B cell (primary cell): Measurements from ENCODE around the gene ZNF655. TPM values are rescaled to one million over a fixed set of nuclear protein-coding genes. Genes with fewer than 3 reads are reported as not detected.

Experiments used
- ATAC-seq: fragments of 200-7000 bp; cut with Tn5 transposase; one replicate; pipeline ENCODE4 v1.10.0; 2021; ENCODE audit warnings: low read depth, mild to moderate bottlenecking, moderate number of reproducible peaks, moderate library complexity
- CTCF ChIA-PET: fragments of 350-600 bp; sonication (Branson Sonifier 250); formaldehyde crosslinking; loops from one replicate; lab custom pipeline; 2021; ENCODE audit warnings: antibody characterized with exemption, inconsistent platforms; lab: Charles Lee
- POLR2A ChIA-PET: fragments of 350-600 bp; sonication (Branson Sonifier 250); formaldehyde crosslinking; loops from one replicate; lab custom pipeline; 2021; ENCODE audit warnings: antibody characterized with exemption; lab: Charles Lee
- DNase-seq: peaks from one replicate; pipeline ENCODE4 v3.0.0; 2013
- H2AFZ ChIP-seq: 2 replicates; pipeline ENCODE4 v1.6.1; 2012; ENCODE audit warnings: mild to moderate bottlenecking, low read depth, low read length; ENCODE audit not compliant: insufficient read depth, poor library complexity, severe bottlenecking
- H3K27ac ChIP-seq, 2 donors: 1 replicate in 1 of 2; 2 replicates in 1 of 2; pipeline ENCODE4 v1.5.1; 2012 to 2013; ENCODE audit warnings: low read length in 2 of 2, mild to moderate bottlenecking in 2 of 2, moderate library complexity in 1 of 2
- H3K27me3 ChIP-seq, 4 experiments: fragments of 200-600 bp in 1 of 4; sonication (generic) in 1 of 4; replicated peaks in 1 of 4; 1 replicate in 2 of 4; 2 replicates in 2 of 4; pipeline versions ENCODE4 v1.6.1 to v1.7.0; 2013 to 2016; ENCODE audit warnings: low read length in 3 of 4, mild to moderate bottlenecking in 2 of 4, mixed read lengths in 1 of 4, moderate library complexity in 1 of 4; ENCODE audit not compliant: insufficient read depth in 4 of 4, control insufficient read depth in 3 of 4; ENCODE audit errors: control extremely low read depth in 1 of 4
- H3K36me3 ChIP-seq, 2 experiments: replicated peaks in 1 of 2; 1 replicate in 1 of 2; 2 replicates in 1 of 2; pipeline versions ENCODE4 v1.6.1 to v1.7.1; 2013; ENCODE audit warnings: low read length in 1 of 2; ENCODE audit not compliant: insufficient read depth in 2 of 2, control insufficient read depth in 1 of 2; ENCODE audit errors: control extremely low read depth in 1 of 2, extremely low read depth in 1 of 2
- H3K4me1 ChIP-seq, 2 donors: fragments of 200-600 bp in 1 of 2; sonication (generic) in 1 of 2; 1 replicate in 1 of 2; 2 replicates in 1 of 2; pipeline versions ENCODE4 v1.5.1 to v1.6.1; 2013 to 2017; ENCODE audit warnings: low read length in 2 of 2; ENCODE audit not compliant: control insufficient read depth in 2 of 2, insufficient read depth in 2 of 2
- H3K4me2 ChIP-seq: replicated peaks from 2 replicates; pipeline ENCODE3; 2012; ENCODE audit warnings: mild to moderate bottlenecking, low read depth, low read length; ENCODE audit not compliant: poor library complexity, severe bottlenecking
- H3K4me3 ChIP-seq, 5 experiments: fragments of 200-600 bp in 1 of 5; sonication (generic) in 1 of 5; 1 replicate in 3 of 5; 2 replicates in 2 of 5; pipeline versions ENCODE4 v1.5.1 to v1.7.0; 2011 to 2016; ENCODE audit warnings: low read length in 4 of 5, mild to moderate bottlenecking in 4 of 5, low read depth in 2 of 5, control low read depth in 1 of 5, moderate library complexity in 1 of 5; ENCODE audit not compliant: insufficient read depth in 1 of 5; ENCODE audit errors: control extremely low read depth in 1 of 5, extremely low read depth in 1 of 5
- H3K79me2 ChIP-seq: fragments of 200-600 bp; sonication (generic); one replicate; pipeline ENCODE4 v1.6.0; 2016; ENCODE audit warnings: low read length; ENCODE audit not compliant: control insufficient read depth, insufficient read depth
- H3K9ac ChIP-seq: fragments of 200-600 bp; sonication (generic); 2 replicates; pipeline ENCODE4 v1.6.1; 2017; ENCODE audit warnings: mild to moderate bottlenecking, low read length, moderate library complexity
- H3K9me3 ChIP-seq, 3 donors: one replicate each; pipeline versions ENCODE4 v1.6.1 to v1.7.1; 2013; ENCODE audit warnings: low read length in 2 of 3; ENCODE audit not compliant: control insufficient read depth in 2 of 3, insufficient read depth in 1 of 3; ENCODE audit errors: control extremely low read depth in 1 of 3
- H4K20me1 ChIP-seq: 2 replicates; pipeline ENCODE4 v1.6.0; 2012; ENCODE audit warnings: mild to moderate bottlenecking, low read length; ENCODE audit not compliant: insufficient read depth, control insufficient read depth, poor library complexity, severe bottlenecking
- H3K27ac Mint-ChIP-seq: one replicate; pipeline ENCODE4 v1.8.0; 2021; ENCODE audit warnings: mixed read lengths
- H3K27me3 Mint-ChIP-seq: one replicate; pipeline ENCODE4 v1.8.0; 2021; ENCODE audit warnings: mixed read lengths
- H3K4me1 Mint-ChIP-seq: one replicate; pipeline ENCODE4 v1.8.0; 2021; ENCODE audit warnings: mixed read lengths
- H3K4me3 Mint-ChIP-seq: one replicate; pipeline ENCODE4 v1.8.0; 2021; ENCODE audit warnings: mixed read lengths
- H3K9me3 Mint-ChIP-seq: one replicate; pipeline ENCODE4 v1.8.0; 2022; ENCODE audit warnings: mixed read lengths; ENCODE audit not compliant: insufficient read depth
- CTCF ChIP-seq: fragments of 200-600 bp; IDR thresholded peaks from one replicate; pipeline ENCODE4 v1.8.0; 2022; ENCODE audit warnings: antibody characterized with exemption, mild to moderate bottlenecking
- EZH2 ChIP-seq: IDR thresholded peaks from 2 replicates; pipeline ENCODE4 v1.6.1; 2012; ENCODE audit warnings: borderline replicate concordance, low read depth, mild to moderate bottlenecking, moderate library complexity, low read length; ENCODE audit not compliant: insufficient read depth, poor library complexity, severe bottlenecking
- WGBS: methylation state at CpG from one replicate; pipeline ENCODE4 v1.1.5; 2013; ENCODE audit warnings: missing lambda C conversion rate; ENCODE audit not compliant: insufficient coverage; 5-methylcytosine and 5-hydroxymethylcytosine counted together
- intact Hi-C: fragments of 100-400 bp; cut with micrococcal nuclease; formaldehyde crosslinking; loops from one replicate; pipeline ENCODE4 v1.10.0; 2022
- polyA plus RNA-seq: library from polyadenylated mRNA; depleted of rRNA; stranded (reverse); fragments of >200 nt; gene quantifications from 2 replicates; pipeline ENCODE4 v1.2.3, GENCODE V29; 2012
- total RNA-seq, 2 donors: library from RNA; stranded (reverse); fragments of 120-200 nt in 1 of 2; gene quantifications; 1 replicate in 1 of 2; 2 replicates in 1 of 2; pipeline versions ENCODE4 v1.2.3 to v1.2.4, GENCODE V29; 2013 to 2022

The ZNF655 gene
- total and polyA plus RNA-seq, 2 donors (not counting 1 experiment from before 2014, with no cell fraction given), result 125 to 150 TPM

GRCh38 chr7:99625321-99625720 lies 66.9 kb downstream of the ZNF655 start:
- POLR2A ChIA-PET, result no interaction called here
- H3K4me2 ChIP-seq, result no peak overlapping the region
- no peak overlapping the region for H3K4me3 Mint-ChIP-seq
- CTCF ChIA-PET, result no interaction called here
- H3K9ac ChIP-seq, result no peak overlapping the region
- peaks cover 29% of the 10 kb centered on the region for H3K79me2 ChIP-seq
- no peaks in the 10 kb centered on the region for H3K4me1 ChIP-seq
- TF ChIP-seq CTCF, result no peak
- no peak for TF ChIP-seq EZH2
- no peaks in the 10 kb centered on the region for H3K9me3 Mint-ChIP-seq
- H4K20me1 ChIP-seq, result peaks cover 26% of the 10 kb centered on the region
- H3K27me3 ChIP-seq, result no peaks in the 10 kb centered on the region
- WGBS, result 100% methylated on average over 5 of the region's 5 CpGs
- no peak overlapping the region for H3K27ac ChIP-seq
- DNase-seq, result no peak
- H3K4me1 Mint-ChIP-seq, result peaks cover 2% of the 10 kb centered on the region
- no peak for ATAC-seq
- H3K27ac Mint-ChIP-seq, result no peak overlapping the region
- no peak overlapping the region for H2AFZ ChIP-seq
- H3K36me3 ChIP-seq, result peaks cover 1 to 86% of the 10 kb centered on the region in 2 experiments
- no peak overlapping the region for H3K4me3 ChIP-seq
- intact Hi-C loops, result no loop called here
- no peaks in the 10 kb centered on the region for H3K9me3 ChIP-seq
- H3K27me3 Mint-ChIP-seq, result no peaks in the 10 kb centered on the region

- Mint-ChIP-seq H3K4me3 (no peak overlapping the region), H3K4me1 (peaks cover 2% of the 10 kb centered on the region), H3K9me3 (no peaks in the 10 kb centered on the region), H3K27me3 (no peaks in the 10 kb centered on the region), H3K27ac (no peak overlapping the region)
- Histone ChIP-seq H3K36me3 (peaks cover 1 to 86% of the 10 kb centered on the region in 2 experiments), H3K9ac (no peak overlapping the region), H3K4me3 (no peak overlapping the region), H3K27ac (no peak overlapping the region), H3K4me2 (no peak overlapping the region), H4K20me1 (peaks cover 21% of the 10 kb centered on the region), H3K27me3 (no peaks in the 10 kb centered on the region), H3K79me2 (peaks cover 24% of the 10 kb centered on the region), H2AFZ (no peak overlapping the region), H3K9me3 (no peaks in the 10 kb centered on the region), H3K4me1 (no peaks in the 10 kb centered on the region)
- ATAC-seq, result no peak
- TF ChIP-seq CTCF (no peak), EZH2 (no peak)
- intact Hi-C loops, result no loop called here
- WGBS, result 98% methylated on average over 4 of the region's 4 CpGs
- ChIA-PET CTCF (no interaction called here), POLR2A (no interaction called here)
- DNase-seq, result no peak
Observed at GRCh38 chr7:99625961-99626360, 67.5 kb downstream of the ZNF655 start.

Other genes with a start within 250 kb of the ZNF655 start
- 41.7 and 47.8 TPM in 2 replicates for gene ARPC1A, start 232.7 kb upstream of the ZNF655 start, total RNA-seq
- 35.0 and 45.5 TPM in 2 replicates for gene ARPC1A, start 232.7 kb upstream of the ZNF655 start, polyA plus RNA-seq
- 142 and 164 TPM in 2 replicates for gene ARPC1B, start 183.9 kb upstream of the ZNF655 start, total RNA-seq
- 520 and 563 TPM in 2 replicates for gene ARPC1B, start 183.9 kb upstream of the ZNF655 start, polyA plus RNA-seq
- 60.4 and 61.7 TPM in 2 replicates for gene PDAP1, start 150.0 kb upstream of the ZNF655 start, total RNA-seq
- 19.2 and 51.5 TPM in 2 replicates for gene PDAP1, start 150.0 kb upstream of the ZNF655 start, polyA plus RNA-seq
- gene BUD31, start 149.7 kb upstream of the ZNF655 start, total RNA-seq, result 53.9 and 57.8 TPM in 2 replicates
- gene BUD31, start 149.7 kb upstream of the ZNF655 start, polyA plus RNA-seq, result 69.4 and 118 TPM in 2 replicates
- 10.2 and 14.8 TPM in 2 replicates for gene PTCD1, start 119.8 kb upstream of the ZNF655 start, total RNA-seq
- 8.5 and 9.7 TPM in 2 replicates for gene PTCD1, start 119.8 kb upstream of the ZNF655 start, polyA plus RNA-seq
- 60.0 and 63.2 TPM in 2 replicates for gene CPSF4, start 119.7 kb upstream of the ZNF655 start, total RNA-seq
- gene CPSF4, start 119.7 kb upstream of the ZNF655 start, polyA plus RNA-seq, result 52.9 and 68.9 TPM in 2 replicates
- gene ATP5MF, start 92.5 kb upstream of the ZNF655 start, total RNA-seq, result 108 and 135 TPM in 2 replicates
- 835 and 963 TPM in 2 replicates for gene ATP5MF, start 92.5 kb upstream of the ZNF655 start, polyA plus RNA-seq
- 36.7 and 37.3 TPM in 2 replicates for gene ZNF789, start 85.8 kb upstream of the ZNF655 start, total RNA-seq
- gene ZNF789, start 85.8 kb upstream of the ZNF655 start, polyA plus RNA-seq, result 16.4 and 19.8 TPM in 2 replicates
- gene ZNF394, start 58.4 kb upstream of the ZNF655 start, total RNA-seq, result 80.7 and 86.2 TPM in 2 replicates
- 50.5 and 96.5 TPM in 2 replicates for gene ZNF394, start 58.4 kb upstream of the ZNF655 start, polyA plus RNA-seq
- 10.9 and 11.7 TPM in 2 replicates for gene ZKSCAN5, start 54.0 kb upstream of the ZNF655 start, total RNA-seq
- gene ZKSCAN5, start 54.0 kb upstream of the ZNF655 start, polyA plus RNA-seq, result 3.1 and 3.3 TPM in 2 replicates
- gene FAM200A, start 6.5 kb upstream of the ZNF655 start, total RNA-seq, result 11.9 and 12.8 TPM in 2 replicates
- 1.6 and 2.1 TPM in 2 replicates for gene FAM200A, start 6.5 kb upstream of the ZNF655 start, polyA plus RNA-seq
- 0.86 and 1.6 TPM in 2 replicates for gene TMEM225B, start 39.6 kb downstream of the ZNF655 start, total RNA-seq
- gene TMEM225B, start 39.6 kb downstream of the ZNF655 start, polyA plus RNA-seq, result 0.61 and 0.95 TPM in 2 replicates
- 37.1 and 39.5 TPM in 2 replicates for gene ZSCAN25, start 58.3 kb downstream of the ZNF655 start, total RNA-seq
- 11.8 and 14.7 TPM in 2 replicates for gene ZSCAN25, start 58.3 kb downstream of the ZNF655 start, polyA plus RNA-seq
- gene CYP3A5, start 121.4 kb downstream of the ZNF655 start, total RNA-seq, result not detected in 2 replicates
- gene CYP3A5, start 121.4 kb downstream of the ZNF655 start, polyA plus RNA-seq, result not detected in 2 replicates
- not detected in 2 replicates for gene CYP3A7, start 176.6 kb downstream of the ZNF655 start, total RNA-seq
- gene CYP3A7, start 176.6 kb downstream of the ZNF655 start, polyA plus RNA-seq, result not detected in 2 replicates
- not detected in 2 replicates for gene CYP3A4, start 225.5 kb downstream of the ZNF655 start, total RNA-seq
- not detected in 2 replicates for gene CYP3A4, start 225.5 kb downstream of the ZNF655 start, polyA plus RNA-seq